K562 (cell line): ENCODE measurements around the gene ACER3. TPM values are rescaled to one million over a fixed set of nuclear protein-coding genes. Genes with fewer than 3 reads are reported as not detected.
A peak's percentile ranks its signal among the peaks of the same experiment; 100 is the strongest.

Experiments used
- ATAC-seq: fragments of 200-7000 bp; cut with Tn5 transposase; 3 replicates; pipeline ENCODE4 v1.9.1; 2020; ENCODE audit warnings: moderate library complexity
- BruUV-seq: library from RNA; stranded (reverse); fragments of 400-500 nt; replicated peaks from 2 replicates; lab custom pipeline; 2021; lab: Mats Ljungman, UMichigan
- CTCF ChIA-PET: fragments of 300-600 bp; formaldehyde crosslinking; extraction: SDS; loops from one replicate; lab custom pipeline; 2021; ENCODE audit warnings: low intra/inter-chr PET ratio; lab: Yijun Ruan, JAX
- POLR2A ChIA-PET: fragments of 300-600, 350-650 bp; sonication (Branson Sonifier 250); formaldehyde crosslinking; extraction: SDS; loops from one replicate; lab custom pipeline; 2021; ENCODE audit warnings: antibody characterized with exemption, inconsistent platforms; lab: Yijun Ruan, JAX
- DNase-seq, 4 experiments: peaks; one replicate each; pipeline versions ENCODE4 v3.0.0 to v3.0.0-alpha.2; 2011 to 2018; ENCODE audit warnings: low spot score in 3 of 4, mixed read lengths in 3 of 4; ENCODE audit errors: extremely low read depth in 1 of 4
- FAIRE-seq: peaks from 2 replicates; lab custom pipeline; 2011; peaks lifted over from hg19 to GRCh38; lab: Jason Lieb, UNC
- H2AFZ ChIP-seq: 2 replicates; pipeline ENCODE4 v1.6.0; 2011; ENCODE audit warnings: low read depth, low read length, control low read depth, inconsistent platforms
- H3K27ac ChIP-seq: fragments of 200-600 bp; 3 replicates; pipeline ENCODE4 v1.8.0; 2011; ENCODE audit warnings: low read depth, mild to moderate bottlenecking, control low read depth, inconsistent platforms, low read length, moderate library complexity, mixed read lengths; ENCODE audit errors: extremely low read depth
- H3K27me3 ChIP-seq, 2 experiments: fragments of 300-600 bp in 1 of 2; 2 replicates in 1 of 2; 3 replicates in 1 of 2; pipeline versions ENCODE4 v1.6.0 to v1.8.0; 2011; ENCODE audit warnings: inconsistent platforms in 2 of 2, low read length in 2 of 2, mild to moderate bottlenecking in 1 of 2, mixed read lengths in 1 of 2, moderate library complexity in 1 of 2; ENCODE audit not compliant: control insufficient read depth in 2 of 2, insufficient read depth in 2 of 2
- H3K36me3 ChIP-seq: fragments of 300-600 bp; 3 replicates; pipeline ENCODE4 v1.8.0; 2011; ENCODE audit warnings: mild to moderate bottlenecking, low read length, inconsistent platforms; ENCODE audit not compliant: control insufficient read depth, insufficient read depth
- H3K4me1 ChIP-seq, 2 experiments: fragments of 200-600 bp in 1 of 2; replicated peaks in 1 of 2; 2 replicates in 1 of 2; 3 replicates in 1 of 2; pipeline versions ENCODE4 v1.5.1 to v1.8.0; 2011; ENCODE audit warnings: inconsistent platforms in 2 of 2, low read length in 2 of 2, mild to moderate bottlenecking in 1 of 2, mixed read lengths in 1 of 2, moderate library complexity in 1 of 2; ENCODE audit not compliant: control insufficient read depth in 2 of 2, insufficient read depth in 2 of 2
- H3K4me2 ChIP-seq: 2 replicates; pipeline ENCODE4 v1.6.1; 2011; ENCODE audit warnings: low read length, control low read depth, inconsistent platforms, mixed read lengths; ENCODE audit not compliant: insufficient read depth
- H3K4me3 ChIP-seq: fragments of 200-600 bp; sonication (generic), shearing (Covaris generic); 2 replicates; pipeline ENCODE4 v1.5.1; 2016; ENCODE audit warnings: control low read depth, inconsistent platforms
- H3K79me2 ChIP-seq: fragments of 200-600 bp; 3 replicates; pipeline ENCODE4 v1.8.0; 2011; ENCODE audit warnings: low read length, inconsistent platforms; ENCODE audit not compliant: control insufficient read depth, insufficient read depth
- H3K9ac ChIP-seq, 2 experiments: 2 replicates each; pipeline versions ENCODE4 v1.6.0 to v1.6.1; 2011; ENCODE audit warnings: low read depth in 2 of 2, low read length in 2 of 2, control low read depth in 1 of 2, inconsistent platforms in 1 of 2, mild to moderate bottlenecking in 1 of 2, mixed read lengths in 1 of 2; ENCODE audit not compliant: insufficient read depth in 1 of 2
- H3K9me1 ChIP-seq: one replicate; pipeline ENCODE4 v1.6.0; 2011; ENCODE audit warnings: inconsistent platforms, mild to moderate bottlenecking, low read length, moderate library complexity; ENCODE audit not compliant: control insufficient read depth, insufficient read depth
- H3K9me3 ChIP-seq: replicated peaks from 2 replicates; pipeline ENCODE4 v1.5.1; 2011; ENCODE audit warnings: low read depth, low read length, inconsistent platforms; ENCODE audit not compliant: control insufficient read depth, insufficient read depth
- H4K20me1 ChIP-seq: replicated peaks from 2 replicates; pipeline ENCODE4 v1.6.1; 2011; ENCODE audit warnings: low read length, inconsistent platforms, mixed read lengths; ENCODE audit not compliant: control insufficient read depth, insufficient read depth
- C11orf30 ChIP-seq: fragments of 450-650 bp; IDR thresholded peaks from 2 replicates; pipeline ENCODE4 v1.6.1; 2016; ENCODE audit warnings: low read depth, mild to moderate bottlenecking
- CBX3 ChIP-seq, 2 experiments: IDR thresholded peaks; 1 replicate in 1 of 2; 2 replicates in 1 of 2; pipeline ENCODE4 v1.6.1; 2012; ENCODE audit warnings: inconsistent platforms in 2 of 2, low read length in 2 of 2, borderline replicate concordance in 1 of 2, control low read depth in 1 of 2
- CTCFL ChIP-seq: IDR thresholded peaks from 2 replicates; pipeline ENCODE4 v1.6.1; 2011; ENCODE audit warnings: borderline replicate concordance, low read depth, mild to moderate bottlenecking, moderate library complexity, low read length; ENCODE audit not compliant: insufficient read depth, poor library complexity, severe bottlenecking
- ELF2 ChIP-seq: fragments of 250-450 bp; sonication (Bioruptor Pico); IDR thresholded peaks from 2 replicates; pipeline ENCODE4 v1.5.0; 2021; ENCODE audit warnings: mild to moderate bottlenecking
- FOXP1 ChIP-seq: sonication (generic); formaldehyde crosslinking; IDR thresholded peaks from 2 replicates; pipeline ENCODE4 v1.8.0; 2022; ENCODE audit warnings: mild to moderate bottlenecking, missing genetic modification reagents
- KDM4B ChIP-seq, 2 experiments: fragments of 450-650 bp in 1 of 2; sonication (generic) in 1 of 2; IDR thresholded peaks; 2 replicates each; pipeline ENCODE4 v1.6.1; 2016 to 2017; ENCODE audit warnings: borderline replicate concordance in 2 of 2, antibody characterized with exemption in 1 of 2, low read depth in 1 of 2, mild to moderate bottlenecking in 1 of 2
- MAFG ChIP-seq: fragments of 450-650 bp; conservative IDR thresholded peaks from 2 replicates; pipeline ENCODE4 v1.6.1; 2016; ENCODE audit warnings: missing genetic modification characterization, missing compliant biosample characterization
- MCM3 ChIP-seq: fragments of 450-650 bp; IDR thresholded peaks from 2 replicates; pipeline ENCODE4 v1.6.1; 2016
- MTA3 ChIP-seq: fragments of 450-650 bp; formaldehyde crosslinking; IDR thresholded peaks from 2 replicates; pipeline ENCODE4 v1.6.1; 2017; ENCODE audit warnings: mild to moderate bottlenecking, borderline replicate concordance
- MXD1 ChIP-seq: fragments of 250-450 bp; sonication (Bioruptor Pico); IDR thresholded peaks from 2 replicates; pipeline ENCODE4 v1.8.0; 2021; ENCODE audit warnings: borderline replicate concordance, mild to moderate bottlenecking, moderate library complexity; ENCODE audit not compliant: poor library complexity, severe bottlenecking
- NFATC3 ChIP-seq: fragments of 450-650 bp; IDR thresholded peaks from 2 replicates; pipeline ENCODE4 v1.6.1; 2017; ENCODE audit warnings: mild to moderate bottlenecking
- NUFIP1 ChIP-seq: fragments of 450-650 bp; IDR thresholded peaks from 2 replicates; pipeline ENCODE4 v1.6.1; 2018; ENCODE audit not compliant: partially characterized antibody
- TFAP4 ChIP-seq: sonication (generic); formaldehyde crosslinking; IDR thresholded peaks from 2 replicates; pipeline ENCODE4 v1.8.0; 2022; ENCODE audit warnings: missing genetic modification reagents, mild to moderate bottlenecking, moderate library complexity, borderline replicate concordance
- TRIM28 ChIP-seq: fragments of 450-650 bp; IDR thresholded peaks from 2 replicates; pipeline ENCODE4 v1.6.1; 2017
- WGBS: fragments of 100-300 bp; shearing (Covaris generic); methylation state at CpG from one replicate; pipeline ENCODE4 v1.1.6; 2016; ENCODE audit warnings: low coverage, mixed read lengths; ENCODE audit not compliant: insufficient coverage; ENCODE audit errors: missing lambda C conversion rate; 5-methylcytosine and 5-hydroxymethylcytosine counted together
- in situ Hi-C: fragments of 300-500 bp; cut with MboI; formaldehyde crosslinking; loops from 4 replicates; pipeline ENCODE4 v1.15.0; 2018; ENCODE audit warnings: inconsistent platforms, mixed read lengths
- intact Hi-C: fragments of 100-400 bp; cut with micrococcal nuclease; formaldehyde crosslinking; loops from 2 replicates; pipeline ENCODE4 v1.14.2; 2022
- polyA plus RNA-seq, 8 experiments: library from polyadenylated mRNA; depleted of rRNA in 4 of 8; stranded (reverse) in 5 of 8; unstranded in 3 of 8; fragments of >200 nt; fragmentation: Nextera tagmentation in 2 of 8; fragmentation: Illumina TruSeq in 1 of 8; extraction: Ambion mirVana in 2 of 8; extraction: Trizol in 1 of 8; gene quantifications; 2 replicates each; pipeline versions ENCODE4 v1.2.1 to v1.2.3, GENCODE V29; 2011 to 2014; ENCODE audit warnings: inconsistent platforms in 1 of 8, missing spikeins in 1 of 8
- total RNA-seq, 7 experiments: library from RNA; depleted of rRNA in 6 of 7; stranded (reverse); fragments of >200 nt in 6 of 7; fragmentation: Illumina TruSeq in 2 of 7; extraction: Trizol in 2 of 7; gene quantifications; 2 replicates each; pipeline versions ENCODE4 v1.2.1 to v1.2.3, GENCODE V29; 2011 to 2021; ENCODE audit warnings: low replicate concordance in 1 of 7
- TF ChIP-seq, protein P1 (sequence below): fragments of 450-650 bp; IDR thresholded peaks from 2 replicates; pipeline ENCODE4 v1.6.1; 2018; ENCODE audit warnings: mild to moderate bottlenecking, low read depth; ENCODE audit not compliant: partially characterized antibody
- TF ChIP-seq, protein P2 (sequence below): sonication (generic); formaldehyde crosslinking; IDR thresholded peaks from 2 replicates; pipeline ENCODE4 v1.8.1; 2023; ENCODE audit warnings: mild to moderate bottlenecking, missing genetic modification reagents

ACER3 gene
- total and polyA plus RNA-seq, 9 of the 15 experiments (the other 6 are each of a cell fraction or from before 2014, with no cell fraction given) = 2.0 to 23.8 (median 9.5) TPM

- H3K4me1 ChIP-seq = no peaks in the 10 kb centered on the region; a peak in 1 of 5 replicates
- H3K4me2 ChIP-seq = no peak overlapping the region
- no peaks in the 10 kb centered on the region for H3K9me1 ChIP-seq
- no peak overlapping the region for H3K9ac ChIP-seq
- in situ Hi-C loops = no loop called here
- TF ChIP-seq C11orf30 (no peak), KDM4B (IDR thresholded peaks at IDR 0.05; ENCODE audit: borderline replicate concordance in 2 of 2, low read depth in 1 of 2) (no peak), MXD1 (CRISPR knock-in tag) (no peak), MAFG (tag) (no peak), ELF2 (CRISPR knock-in tag) (no peak), MTA3 (no peak), NUFIP1 (no peak), TRIM28 (peak; percentile 75), CBX3 (IDR thresholded peaks at IDR 0.05; ENCODE audit: borderline replicate concordance in 1 of 2, low read length in 2 of 2) (0 out of 3 replicates have a peak, but pooled peaks of 1 of the 2 experiments have one; percentile 20), TFAP4 (CRISPR knock-in tag) (no peak), FOXP1 (no peak), MCM3 (no peak), NFATC3 (no peak), CTCFL (no peak)
- TF ChIP-seq, protein P1, sequence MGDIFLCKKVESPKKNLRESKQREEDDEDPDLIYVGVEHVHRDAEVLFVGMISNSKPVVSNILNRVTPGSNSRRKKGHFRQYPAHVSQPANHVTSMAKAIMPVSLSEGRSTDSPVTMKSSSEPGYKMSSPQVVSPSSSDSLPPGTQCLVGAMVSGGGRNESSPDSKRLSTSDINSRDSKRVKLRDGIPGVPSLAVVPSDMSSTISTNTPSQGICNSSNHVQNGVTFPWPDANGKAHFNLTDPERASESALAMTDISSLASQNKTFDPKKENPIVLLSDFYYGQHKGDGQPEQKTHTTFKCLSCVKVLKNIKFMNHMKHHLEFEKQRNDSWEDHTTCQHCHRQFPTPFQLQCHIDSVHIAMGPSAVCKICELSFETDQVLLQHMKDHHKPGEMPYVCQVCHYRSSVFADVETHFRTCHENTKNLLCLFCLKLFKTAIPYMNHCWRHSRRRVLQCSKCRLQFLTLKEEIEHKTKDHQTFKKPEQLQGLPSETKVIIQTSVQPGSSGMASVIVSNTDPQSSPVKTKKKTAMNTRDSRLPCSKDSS = peak; percentile 22
- TF ChIP-seq, protein P2, sequence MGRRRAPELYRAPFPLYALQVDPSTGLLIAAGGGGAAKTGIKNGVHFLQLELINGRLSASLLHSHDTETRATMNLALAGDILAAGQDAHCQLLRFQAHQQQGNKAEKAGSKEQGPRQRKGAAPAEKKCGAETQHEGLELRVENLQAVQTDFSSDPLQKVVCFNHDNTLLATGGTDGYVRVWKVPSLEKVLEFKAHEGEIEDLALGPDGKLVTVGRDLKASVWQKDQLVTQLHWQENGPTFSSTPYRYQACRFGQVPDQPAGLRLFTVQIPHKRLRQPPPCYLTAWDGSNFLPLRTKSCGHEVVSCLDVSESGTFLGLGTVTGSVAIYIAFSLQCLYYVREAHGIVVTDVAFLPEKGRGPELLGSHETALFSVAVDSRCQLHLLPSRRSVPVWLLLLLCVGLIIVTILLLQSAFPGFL (CRISPR knock-in tag) = no peak
- TF ChIP-seq, all 486 proteins: peak for 3
- H3K79me2 ChIP-seq = no peaks in the 10 kb centered on the region
- DNase-seq = no peak
- no peak overlapping the region for H3K4me3 ChIP-seq
- POLR2A ChIA-PET = interaction anchor here (0.7 kb wide), 1 partner anchor 25 kb away, joined by 3 read pairs; no protein-coding TSS in a partner anchor
- H3K27me3 ChIP-seq = no peaks in the 10 kb centered on the region
- no peak overlapping the region for H2AFZ ChIP-seq
- CTCF ChIA-PET = no interaction called here
- H3K36me3 ChIP-seq = no peaks in the 10 kb centered on the region
- no peak overlapping the region for H3K27ac ChIP-seq
- 82% methylated on average over 4 of the region's 4 CpGs for WGBS
- no peak for ATAC-seq
- H3K9me3 ChIP-seq = no peaks in the 10 kb centered on the region
- BruUV-seq = no TSS peak
- H4K20me1 ChIP-seq = no peaks in the 10 kb centered on the region
- no peak for FAIRE-seq
- intact Hi-C loops = no loop called here
These were observed 117.5 kb downstream of the ACER3 start for GRCh38 chr11:76978239-76978638.
